BLaER1 treated with 17β-estradiol and CSF1 and Interleukin-3, amounts not matched to agents 10 nM and 100 nM (cell line): ENCODE measurements around the gene S1PR2.

ENCODE experiments used
- H3K27ac ChIP-seq, 11 experiments: shearing (Covaris generic); formaldehyde crosslinking; 2 replicates each; pipeline ENCODE4 v1.8.1; 2022
- H3K27me3 ChIP-seq, 11 experiments: shearing (Covaris generic); formaldehyde crosslinking; 2 replicates each; pipeline ENCODE4 v1.8.1; 2022
- H3K36me3 ChIP-seq, 11 experiments: shearing (Covaris generic); formaldehyde crosslinking; 2 replicates each; pipeline ENCODE4 v1.8.1; 2022
- H3K4me1 ChIP-seq, 10 experiments: shearing (Covaris generic); formaldehyde crosslinking; 2 replicates each; pipeline ENCODE4 v1.8.1; 2022
- H3K4me2 ChIP-seq, 11 experiments: shearing (Covaris generic); formaldehyde crosslinking; 2 replicates each; pipeline ENCODE4 v1.8.1; 2022
- H3K4me3 ChIP-seq, 10 experiments: shearing (Covaris generic); formaldehyde crosslinking; 2 replicates each; pipeline ENCODE4 v1.8.1; 2022
- H3K9ac ChIP-seq, 11 experiments: shearing (Covaris generic); formaldehyde crosslinking; 2 replicates each; pipeline ENCODE4 v1.8.1; 2022
- H3K9me3 ChIP-seq, 11 experiments: shearing (Covaris generic); formaldehyde crosslinking; replicated peaks in 1 of 11; 2 replicates each; pipeline ENCODE4 v1.8.1; 2022
- H4K20me1 ChIP-seq, 11 experiments: shearing (Covaris generic); formaldehyde crosslinking; 2 replicates each; pipeline ENCODE4 v1.8.1; 2022
- Cebpa-rat ChIP-seq, 11 experiments: shearing (Covaris generic); IDR thresholded peaks; 2 replicates each; pipeline ENCODE4 v1.8.1; 2022

Gene S1PR2

GRCh38 chr19:10226021-10226375, 5.1 kb downstream of the S1PR2 start:
- no peak overlapping the region for H3K4me3 ChIP-seq
- peak overlapping the region in 4 of 11 experiments; percentile 7 to 44 (median 20); a peak in 4 of 22 replicates for H3K9ac ChIP-seq
- no peak for TF ChIP-seq Cebpa-rat (IDR thresholded peaks at IDR 0.05)
- peak overlapping the region in 3 of 11 experiments; percentile 15 to 44 (median 43); a peak in 5 of 22 replicates for H3K4me2 ChIP-seq
- H3K27ac ChIP-seq: peak overlapping the region in 2 of 11 experiments; percentile 16 to 32; a peak in 3 of 22 replicates
- H4K20me1 ChIP-seq: peaks cover 4 to 88% (median 50%) of the 10 kb centered on the region in 11 experiments; a peak in 17 of 22 replicates
- no peaks in the 10 kb centered on the region for H3K27me3 ChIP-seq
- H3K9me3 ChIP-seq: no peaks in the 10 kb centered on the region
- peaks cover 45 to 82% (median 67%) of the 10 kb centered on the region in 10 experiments for H3K4me1 ChIP-seq
- peaks cover 10 to 57% (median 31%) of the 10 kb centered on the region in 11 experiments; a peak in 21 of 22 replicates for H3K36me3 ChIP-seq

- Histone ChIP-seq H3K27ac (no peak overlapping the region), H3K4me3 (no peak overlapping the region), H3K9me3 (no peaks in the 10 kb centered on the region), H3K27me3 (no peaks in the 10 kb centered on the region), H3K4me1 (peaks cover 42 to 88% (median 65%) of the 10 kb centered on the region in 10 experiments), H3K9ac (no peak overlapping the region), H3K36me3 (peaks cover 10 to 59% (median 35%) of the 10 kb centered on the region in 11 experiments; a peak in 21 of 22 replicates), H3K4me2 (no peak overlapping the region), H4K20me1 (peaks cover 4 to 94% (median 46%) of the 10 kb centered on the region in 11 experiments; a peak in 17 of 22 replicates)
- no peak for TF ChIP-seq Cebpa-rat (IDR thresholded peaks at IDR 0.05)
These were observed 6.8 kb downstream of the S1PR2 start for GRCh38 chr19:10224337-10224736.

GRCh38 chr19:10223488-10224213, 7.5 kb downstream of the S1PR2 start:
- Histone ChIP-seq H3K9me3 (no peaks in the 10 kb centered on the region), H3K4me1 (peaks cover 35 to 88% (median 58%) of the 10 kb centered on the region in 10 experiments), H3K9ac (peak overlapping the region in 2 of 11 experiments; percentile 31 to 38; a peak in 1 of 22 replicates), H4K20me1 (peaks cover 4 to 87% (median 42%) of the 10 kb centered on the region in 11 experiments; a peak in 17 of 22 replicates), H3K36me3 (peaks cover 10 to 62% (median 35%) of the 10 kb centered on the region in 11 experiments; a peak in 21 of 22 replicates), H3K4me3 (no peak overlapping the region), H3K27ac (0 out of 22 replicates have a peak overlapping the region, but pooled peaks of 1 of the 11 experiments have one; percentile 17), H3K4me2 (peak overlapping the region in 2 of 11 experiments; percentile 41 to 71; a peak in 4 of 22 replicates), H3K27me3 (no peaks in the 10 kb centered on the region)
- TF ChIP-seq Cebpa-rat (IDR thresholded peaks at IDR 0.05): no peak

GRCh38 chr19:10222201-10222890, 8.8 kb downstream of the S1PR2 start:
- Histone ChIP-seq H3K4me2 (peak overlapping the region; percentile 2 to 83 (median 41); a peak in 19 of 22 replicates), H3K27ac (peak overlapping the region in 5 of 11 experiments; percentile 0 to 49 (median 20); a peak in 6 of 22 replicates), H3K9ac (peak overlapping the region in 3 of 11 experiments; percentile 26 to 33 (median 31); a peak in 4 of 22 replicates), H3K9me3 (no peaks in the 10 kb centered on the region), H3K27me3 (no peaks in the 10 kb centered on the region), H3K4me1 (peaks cover 22 to 75% (median 45%) of the 10 kb centered on the region in 10 experiments), H4K20me1 (peaks cover 2 to 74% (median 30%) of the 10 kb centered on the region in 11 experiments; a peak in 17 of 22 replicates), H3K36me3 (peaks cover 14 to 65% (median 41%) of the 10 kb centered on the region in 11 experiments; a peak in 21 of 22 replicates), H3K4me3 (no peak overlapping the region)
- no peak for TF ChIP-seq Cebpa-rat (IDR thresholded peaks at IDR 0.05)

GRCh38 chr19:10220695-10221094, 10.4 kb downstream of the S1PR2 start:
- peak overlapping the region in 5 of 11 experiments; percentile 21 to 44 (median 35); a peak in 5 of 22 replicates for H3K27ac ChIP-seq
- peaks cover 12 to 68% (median 45%) of the 10 kb centered on the region in 11 experiments; a peak in 21 of 22 replicates for H3K36me3 ChIP-seq
- no peaks in the 10 kb centered on the region for H3K27me3 ChIP-seq
- 0 out of 22 replicates have a peak overlapping the region, but pooled peaks of 1 of the 11 experiments have one; percentile 29 for H3K9ac ChIP-seq
- H4K20me1 ChIP-seq: peaks cover 0 to 59% (median 17%) of the 10 kb centered on the region in 11 experiments; a peak in 17 of 22 replicates
- TF ChIP-seq Cebpa-rat (IDR thresholded peaks at IDR 0.05): no peak
- H3K4me3 ChIP-seq: no peak overlapping the region
- H3K9me3 ChIP-seq: no peaks in the 10 kb centered on the region
- H3K4me2 ChIP-seq: peak overlapping the region in 3 of 11 experiments; percentile 56 to 71 (median 68); a peak in 6 of 22 replicates
- peaks cover 19 to 61% (median 34%) of the 10 kb centered on the region in 10 experiments for H3K4me1 ChIP-seq

GRCh38 chr19:10219678-10220077, 11.5 kb downstream of the S1PR2 start:
- no peak overlapping the region for H3K4me3 ChIP-seq
- no peak overlapping the region; a peak in 1 of 22 replicates for H3K9ac ChIP-seq
- peaks cover 0 to 49% (median 8%) of the 10 kb centered on the region in 11 experiments; a peak in 14 of 22 replicates for H4K20me1 ChIP-seq
- H3K4me2 ChIP-seq: peak overlapping the region in 7 of 11 experiments; percentile 10 to 59 (median 19); a peak in 9 of 22 replicates
- TF ChIP-seq Cebpa-rat (IDR thresholded peaks at IDR 0.05): no peak
- no peaks in the 10 kb centered on the region for H3K27me3 ChIP-seq
- peak overlapping the region in 4 of 11 experiments; percentile 23 to 44 (median 34); a peak in 4 of 22 replicates for H3K27ac ChIP-seq
- peaks cover 8 to 62% (median 36%) of the 10 kb centered on the region in 11 experiments; a peak in 21 of 22 replicates for H3K36me3 ChIP-seq
- peaks cover 19 to 57% (median 34%) of the 10 kb centered on the region in 10 experiments for H3K4me1 ChIP-seq
- H3K9me3 ChIP-seq: no peaks in the 10 kb centered on the region

- no peak overlapping the region for H3K9ac ChIP-seq
- H3K27ac ChIP-seq: no peak overlapping the region
These were observed 14.0 kb downstream of the S1PR2 start for GRCh38 chr19:10217085-10217484.

GRCh38 chr19:10214784-10215183, 16.3 kb downstream of the S1PR2 start:
- peaks cover 0 to 27% (median 10%) of the 10 kb centered on the region in 11 experiments; a peak in 10 of 22 replicates for H3K36me3 ChIP-seq
- no peak overlapping the region for H3K9ac ChIP-seq
- TF ChIP-seq Cebpa-rat (IDR thresholded peaks at IDR 0.05): no peak
- no peaks in the 10 kb centered on the region for H3K27me3 ChIP-seq
- H3K27ac ChIP-seq: no peak overlapping the region
- no peak overlapping the region for H3K4me2 ChIP-seq
- peaks cover 0 to 7% (median 0%) of the 10 kb centered on the region in 11 experiments; a peak in 3 of 22 replicates for H4K20me1 ChIP-seq
- no peaks in the 10 kb centered on the region for H3K9me3 ChIP-seq
- no peak overlapping the region for H3K4me3 ChIP-seq
- peaks cover 1 to 47% (median 24%) of the 10 kb centered on the region in 10 experiments; a peak in 17 of 20 replicates for H3K4me1 ChIP-seq

More at GRCh38 chr19:10217085-10217484, 14.0 kb downstream of the S1PR2 start:
- peaks cover 0 to 25% (median 4%) of the 10 kb centered on the region in 11 experiments; a peak in 7 of 22 replicates for H4K20me1 ChIP-seq
- no peak for TF ChIP-seq Cebpa-rat (IDR thresholded peaks at IDR 0.05)
- H3K36me3 ChIP-seq: peaks cover 0 to 40% (median 20%) of the 10 kb centered on the region in 11 experiments; a peak in 11 of 22 replicates
- no peaks in the 10 kb centered on the region for H3K27me3 ChIP-seq
- H3K4me3 ChIP-seq: no peak overlapping the region
- no peaks in the 10 kb centered on the region for H3K9me3 ChIP-seq
- H3K4me1 ChIP-seq: peaks cover 10 to 49% (median 24%) of the 10 kb centered on the region in 10 experiments; a peak in 18 of 20 replicates
- H3K4me2 ChIP-seq: no peak overlapping the region
